Astrocyte (in vitro differentiated cells and primary cell): ENCODE results near the gene ALG1L2.
"Not testable (repeated sequence)": the region's sequence is repeated elsewhere in the genome, so short reads cannot be mapped to it uniquely, and the experiment has no call there.

Source experiments
- EZH2 ChIP-seq: IDR thresholded peaks from 2 replicates; pipeline ENCODE4 v1.6.1; 2012; ENCODE audit warnings: mild to moderate bottlenecking, low read length, inconsistent platforms; ENCODE audit not compliant: insufficient read depth
- TF ChIP-seq, protein P1 (sequence below): IDR thresholded peaks from 2 replicates; pipeline ENCODE4 v1.5.1; 2011; ENCODE audit warnings: low read depth, mild to moderate bottlenecking, inconsistent platforms, low read length, moderate library complexity; ENCODE audit not compliant: insufficient read depth

DNA sequence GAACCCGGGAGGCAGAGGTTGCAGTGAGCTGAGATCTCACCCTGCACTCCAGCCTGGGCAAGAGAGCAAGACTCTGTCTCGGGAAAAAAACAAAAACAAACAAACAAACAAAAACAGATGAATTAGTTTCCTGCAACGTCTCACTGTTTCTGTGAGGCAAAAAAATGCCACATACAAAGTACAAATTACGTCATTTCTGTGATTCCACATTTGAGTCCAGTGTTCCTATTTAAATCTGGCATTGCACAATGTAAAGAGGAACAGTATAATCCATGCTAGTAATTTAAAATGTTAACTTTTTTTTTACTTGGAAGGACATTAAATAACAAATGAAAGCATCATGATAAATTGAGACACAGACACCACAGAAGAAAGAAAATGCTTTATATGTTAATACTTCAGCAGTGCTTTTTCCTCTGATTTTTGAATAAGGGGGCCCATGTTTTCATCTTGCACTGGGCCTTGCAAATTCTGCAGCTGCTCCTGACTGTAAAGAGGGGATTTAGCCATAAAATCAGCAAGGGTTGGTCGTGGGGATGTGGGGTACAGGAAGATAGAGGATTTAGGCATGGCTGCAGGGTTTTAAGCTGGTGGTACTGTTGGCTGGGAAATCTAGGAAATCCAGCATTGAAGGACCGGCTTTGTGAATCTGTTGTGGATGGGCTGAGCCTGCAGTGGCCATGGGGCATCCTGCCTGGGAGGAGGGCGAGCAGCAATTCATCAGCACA lies 1.9 kb downstream of the ALG1L2 start:
- TF ChIP-seq, protein P1, sequence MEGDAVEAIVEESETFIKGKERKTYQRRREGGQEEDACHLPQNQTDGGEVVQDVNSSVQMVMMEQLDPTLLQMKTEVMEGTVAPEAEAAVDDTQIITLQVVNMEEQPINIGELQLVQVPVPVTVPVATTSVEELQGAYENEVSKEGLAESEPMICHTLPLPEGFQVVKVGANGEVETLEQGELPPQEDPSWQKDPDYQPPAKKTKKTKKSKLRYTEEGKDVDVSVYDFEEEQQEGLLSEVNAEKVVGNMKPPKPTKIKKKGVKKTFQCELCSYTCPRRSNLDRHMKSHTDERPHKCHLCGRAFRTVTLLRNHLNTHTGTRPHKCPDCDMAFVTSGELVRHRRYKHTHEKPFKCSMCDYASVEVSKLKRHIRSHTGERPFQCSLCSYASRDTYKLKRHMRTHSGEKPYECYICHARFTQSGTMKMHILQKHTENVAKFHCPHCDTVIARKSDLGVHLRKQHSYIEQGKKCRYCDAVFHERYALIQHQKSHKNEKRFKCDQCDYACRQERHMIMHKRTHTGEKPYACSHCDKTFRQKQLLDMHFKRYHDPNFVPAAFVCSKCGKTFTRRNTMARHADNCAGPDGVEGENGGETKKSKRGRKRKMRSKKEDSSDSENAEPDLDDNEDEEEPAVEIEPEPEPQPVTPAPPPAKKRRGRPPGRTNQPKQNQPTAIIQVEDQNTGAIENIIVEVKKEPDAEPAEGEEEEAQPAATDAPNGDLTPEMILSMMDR = not testable (repeated sequence)
- TF ChIP-seq EZH2 = not testable (repeated sequence)
